Stimulated activated memory B cell treated with anti-CD40 and anti-IgM and Interleukin-4, amounts not matched to agents 10 μg/mL and 1 μg/mL and 100 μg/mL, for 72 hours (primary cell): ENCODE data around the gene PSTPIP2.
A peak's percentile ranks its signal among the peaks of the same experiment; 100 is the strongest.
"Not testable (repeated sequence)": the region's sequence is repeated elsewhere in the genome, so short reads cannot be mapped to it uniquely, and the experiment has no call there.

Experiments used
- ATAC-seq: fragments of 150-1000 bp; cut with Tn5 transposase; 2 replicates; pipeline ENCODE4 v1.10.0; 2021
- H3K27ac Mint-ChIP-seq: one replicate; pipeline ENCODE4 v1.8.0; 2022; ENCODE audit warnings: mild to moderate bottlenecking, mixed read lengths
- H3K27me3 Mint-ChIP-seq: one replicate; pipeline ENCODE4 v1.8.0; 2022; ENCODE audit warnings: mixed read lengths
- H3K36me3 Mint-ChIP-seq: one replicate; pipeline ENCODE4 v1.8.0; 2022; ENCODE audit warnings: mixed read lengths
- H3K4me1 Mint-ChIP-seq: one replicate; pipeline ENCODE4 v1.8.0; 2022; ENCODE audit warnings: mixed read lengths
- H3K4me3 Mint-ChIP-seq: one replicate; pipeline ENCODE4 v1.8.0; 2022; ENCODE audit warnings: mild to moderate bottlenecking, moderate library complexity, mixed read lengths
- H3K9me3 Mint-ChIP-seq: one replicate; pipeline ENCODE4 v1.8.0; 2022; ENCODE audit warnings: mixed read lengths

The PSTPIP2 gene

GRCh38 chr18:46054956-46055837 lies 16.9 kb downstream of the PSTPIP2 start:
- Mint-ChIP-seq H3K27ac (no peak overlapping the region), H3K36me3 (no peaks in the 10 kb centered on the region), H3K4me1 (no peaks in the 10 kb centered on the region), H3K27me3 (no peaks in the 10 kb centered on the region), H3K9me3 (no peaks in the 10 kb centered on the region), H3K4me3 (no peak overlapping the region)
- ATAC-seq = no peak

- ATAC-seq = no peak
Measured at GRCh38 chr18:46053368-46054095, 18.5 kb downstream of the PSTPIP2 start.

GRCh38 chr18:46051731-46052461 lies 20.2 kb downstream of the PSTPIP2 start:
- no peaks in the 10 kb centered on the region for H3K9me3 Mint-ChIP-seq
- peak; percentile 22 for ATAC-seq
- H3K36me3 Mint-ChIP-seq = no peaks in the 10 kb centered on the region
- no peaks in the 10 kb centered on the region for H3K27me3 Mint-ChIP-seq
- H3K4me1 Mint-ChIP-seq = no peaks in the 10 kb centered on the region
- H3K4me3 Mint-ChIP-seq = no peak overlapping the region
- no peak overlapping the region for H3K27ac Mint-ChIP-seq

More at GRCh38 chr18:46053368-46054095, 18.5 kb downstream of the PSTPIP2 start:
- no peaks in the 10 kb centered on the region for H3K36me3 Mint-ChIP-seq
- H3K9me3 Mint-ChIP-seq = no peaks in the 10 kb centered on the region
- H3K4me3 Mint-ChIP-seq = no peak overlapping the region
- no peaks in the 10 kb centered on the region for H3K4me1 Mint-ChIP-seq
- no peaks in the 10 kb centered on the region for H3K27me3 Mint-ChIP-seq
- no peak overlapping the region for H3K27ac Mint-ChIP-seq

GRCh38 chr18:46050268-46050667 lies 21.8 kb downstream of the PSTPIP2 start:
- no peak overlapping the region for H3K4me3 Mint-ChIP-seq
- H3K27ac Mint-ChIP-seq = no peak overlapping the region
- no peaks in the 10 kb centered on the region for H3K27me3 Mint-ChIP-seq
- H3K4me1 Mint-ChIP-seq = no peaks in the 10 kb centered on the region
- ATAC-seq = no peak
- no peaks in the 10 kb centered on the region for H3K9me3 Mint-ChIP-seq
- no peaks in the 10 kb centered on the region for H3K36me3 Mint-ChIP-seq

- Mint-ChIP-seq H3K4me1 (no peaks in the 10 kb centered on the region), H3K4me3 (no peak overlapping the region), H3K36me3 (no peaks in the 10 kb centered on the region), H3K27ac (no peak overlapping the region), H3K27me3 (no peaks in the 10 kb centered on the region), H3K9me3 (no peaks in the 10 kb centered on the region)
- no peak for ATAC-seq
Measured at GRCh38 chr18:46048641-46049040, 23.4 kb downstream of the PSTPIP2 start.

GRCh38 chr18:46047369-46047768 lies 24.7 kb downstream of the PSTPIP2 start:
- H3K4me1 Mint-ChIP-seq, H3K27me3 Mint-ChIP-seq, H3K27ac Mint-ChIP-seq, ATAC-seq, H3K36me3 Mint-ChIP-seq, H3K9me3 Mint-ChIP-seq, H3K4me3 Mint-ChIP-seq: not testable (repeated sequence)

GRCh38 chr18:46046688-46047087 lies 25.4 kb downstream of the PSTPIP2 start:
- Mint-ChIP-seq H3K36me3 (no peaks in the 10 kb centered on the region), H3K27ac (no peak overlapping the region), H3K4me1 (no peaks in the 10 kb centered on the region), H3K27me3 (no peaks in the 10 kb centered on the region), H3K9me3 (no peaks in the 10 kb centered on the region), H3K4me3 (no peak overlapping the region)
- no peak for ATAC-seq

GRCh38 chr18:46046126-46046525 lies 25.9 kb downstream of the PSTPIP2 start:
- H3K36me3 Mint-ChIP-seq = no peaks in the 10 kb centered on the region
- ATAC-seq = peak; percentile 20
- H3K27me3 Mint-ChIP-seq = no peaks in the 10 kb centered on the region
- no peak overlapping the region for H3K27ac Mint-ChIP-seq
- H3K4me3 Mint-ChIP-seq = no peak overlapping the region
- no peaks in the 10 kb centered on the region for H3K4me1 Mint-ChIP-seq
- no peaks in the 10 kb centered on the region for H3K9me3 Mint-ChIP-seq

- H3K9me3 Mint-ChIP-seq = no peaks in the 10 kb centered on the region
- H3K4me3 Mint-ChIP-seq = no peak overlapping the region
- peaks cover 5% of the 10 kb centered on the region for H3K4me1 Mint-ChIP-seq
- ATAC-seq = no peak
- H3K36me3 Mint-ChIP-seq = no peaks in the 10 kb centered on the region
- no peak overlapping the region for H3K27ac Mint-ChIP-seq
- H3K27me3 Mint-ChIP-seq = no peaks in the 10 kb centered on the region
Measured at GRCh38 chr18:46042571-46043123, 29.4 kb downstream of the PSTPIP2 start.

- peaks cover 5% of the 10 kb centered on the region for H3K4me1 Mint-ChIP-seq
- ATAC-seq = no peak
- H3K36me3 Mint-ChIP-seq = no peaks in the 10 kb centered on the region
- H3K27ac Mint-ChIP-seq = no peak overlapping the region
- H3K9me3 Mint-ChIP-seq = no peaks in the 10 kb centered on the region
- no peaks in the 10 kb centered on the region for H3K27me3 Mint-ChIP-seq
- no peak overlapping the region for H3K4me3 Mint-ChIP-seq
Measured at GRCh38 chr18:46040747-46041104, 31.3 kb downstream of the PSTPIP2 start.

- no peak overlapping the region for H3K4me3 Mint-ChIP-seq
- H3K27me3 Mint-ChIP-seq = no peaks in the 10 kb centered on the region
- no peak overlapping the region for H3K27ac Mint-ChIP-seq
- no peaks in the 10 kb centered on the region for H3K36me3 Mint-ChIP-seq
- H3K9me3 Mint-ChIP-seq = no peaks in the 10 kb centered on the region
- ATAC-seq = no peak
- H3K4me1 Mint-ChIP-seq = peaks cover 5% of the 10 kb centered on the region
Measured at GRCh38 chr18:46040033-46040746, 31.9 kb downstream of the PSTPIP2 start.

GRCh38 chr18:46037512-46038305 lies 34.4 kb downstream of the PSTPIP2 start:
- Mint-ChIP-seq H3K4me1 (peaks cover 5% of the 10 kb centered on the region), H3K27me3 (no peaks in the 10 kb centered on the region), H3K4me3 (no peak overlapping the region), H3K36me3 (no peaks in the 10 kb centered on the region), H3K9me3 (no peaks in the 10 kb centered on the region), H3K27ac (no peak overlapping the region)
- no peak for ATAC-seq

- H3K36me3 Mint-ChIP-seq = no peaks in the 10 kb centered on the region
- H3K4me3 Mint-ChIP-seq = no peak overlapping the region
- no peak for ATAC-seq
- no peaks in the 10 kb centered on the region for H3K9me3 Mint-ChIP-seq
- H3K27ac Mint-ChIP-seq = no peak overlapping the region
- no peaks in the 10 kb centered on the region for H3K27me3 Mint-ChIP-seq
- peaks cover 5% of the 10 kb centered on the region for H3K4me1 Mint-ChIP-seq
Measured at GRCh38 chr18:46035696-46036680, 36.1 kb downstream of the PSTPIP2 start.
